ENCODE measurements around the gene ACOXL. TPM values are rescaled to one million over a fixed set of nuclear protein-coding genes. Genes with fewer than 3 reads are reported as not detected.

Gene ACOXL
- total and polyA plus RNA-seq, 2 donors (not counting 3 experiments of a cell fraction or from before 2014, with no cell fraction given): not detected

DNA sequence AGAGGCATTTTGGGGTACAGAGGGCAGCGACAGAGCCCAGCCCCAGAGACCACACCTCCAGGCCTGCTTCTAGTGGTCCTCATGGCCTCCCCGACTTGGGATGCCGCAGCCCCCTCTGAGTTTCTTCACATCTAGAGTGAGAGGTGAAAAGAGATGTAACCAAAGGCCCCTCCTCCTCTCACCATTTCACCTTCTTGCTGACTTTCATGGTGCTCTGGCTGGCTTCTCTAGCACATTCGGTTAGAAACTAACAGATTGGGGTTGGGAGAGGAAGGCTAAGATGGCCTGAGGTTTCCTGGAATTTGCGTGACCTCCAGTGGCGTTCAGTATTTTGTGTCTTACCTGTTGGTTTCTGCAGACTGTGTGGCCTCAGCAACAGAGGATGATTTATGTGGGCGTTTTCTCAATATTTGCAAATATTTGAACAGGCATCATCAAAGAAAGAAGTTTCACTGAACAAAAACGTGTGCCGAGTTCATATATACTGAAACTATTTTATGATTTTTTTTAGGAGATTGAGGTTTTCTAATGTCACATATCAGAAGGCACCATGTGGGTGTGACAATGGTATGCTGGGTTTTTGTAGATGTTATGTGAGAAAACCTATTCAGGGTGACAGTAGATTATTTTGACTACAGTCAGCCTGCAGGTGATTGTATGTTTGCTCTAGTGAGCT lies 318.5 kb downstream of the ACOXL start:
- Histone ChIP-seq H3K4me1 (ENCODE audit: control insufficient read depth, extremely low read depth, insufficient read depth, low read length) (no peaks in the 10 kb centered on the region), H2AFZ (ENCODE audit: low read depth, low read length) (no peak overlapping the region), H3K27ac (ENCODE audit: insufficient read depth, low read depth, low read length) (no peak overlapping the region), H3K9me3 (replicated peaks; ENCODE audit: control insufficient read depth, insufficient read depth, low read length) (no peaks in the 10 kb centered on the region), H3K4me3 (replicated peaks in 1 of 3; ENCODE audit: insufficient read depth in 1 of 3, low read depth in 1 of 3, low read length in 3 of 3) (no peak overlapping the region), H3K4me2 (ENCODE audit: insufficient read depth, low read length) (no peak overlapping the region), H4K20me1 (replicated peaks; ENCODE audit: control insufficient read depth, extremely low read depth, insufficient read depth, low read length) (no peaks in the 10 kb centered on the region), H3K36me3 (ENCODE audit: control insufficient read depth in 2 of 2, extremely low read depth in 1 of 2, insufficient read depth in 2 of 2, low read length in 2 of 2) (no peaks in the 10 kb centered on the region), H3K27me3 (ENCODE audit: control insufficient read depth in 2 of 2, insufficient read depth in 2 of 2, low read length in 2 of 2) (peaks cover 11 to 20% of the 10 kb centered on the region in 2 experiments), H3K9ac (replicated peaks; ENCODE audit: extremely low read depth, insufficient read depth, low read length) (no peak overlapping the region), H3K9me1 (replicated peaks; ENCODE audit: control insufficient read depth, extremely low read depth, insufficient read depth, low read length) (no peaks in the 10 kb centered on the region), H3K79me2 (ENCODE audit: control insufficient read depth, insufficient read depth, low read length) (no peaks in the 10 kb centered on the region)
- POLR2A ChIA-PET: no interaction called here
- no peak for TF ChIP-seq POLR2A (IDR thresholded peaks at IDR 0.05; ENCODE audit: low read depth, low read length)
- CTCF ChIA-PET: no interaction called here
- dilution Hi-C loops (cut with MboI; ENCODE audit: extremely low pct_ligation_motif_present, low sequenced_read_pairs): no loop called here
- no TSS peak for BruUV-seq (replicated peaks)
- no peak for FAIRE-seq
- DNase-seq (ENCODE audit: low read depth, low spot score): no peak
- intact Hi-C loops (cut with micrococcal nuclease): no loop called here

DNA sequence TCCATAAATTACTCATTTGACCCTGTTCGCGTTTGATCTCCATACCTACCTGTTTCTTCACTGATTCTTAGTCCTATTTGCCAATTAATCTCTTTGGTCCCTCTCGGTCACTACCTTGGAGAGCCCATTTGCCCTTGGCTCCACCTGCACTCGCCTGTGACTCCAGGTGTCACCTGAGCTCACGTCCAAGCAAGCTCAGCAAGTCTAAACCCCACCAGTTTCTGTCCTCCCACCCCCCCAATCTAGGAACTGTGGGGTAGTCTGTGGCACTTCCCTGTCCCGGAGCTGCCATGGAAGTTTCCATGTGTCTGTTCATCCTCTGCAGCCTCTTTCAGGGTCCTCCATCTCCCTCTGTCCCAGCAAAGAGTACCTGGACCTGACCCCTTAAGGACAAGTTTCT lies 320.2 kb downstream of the ACOXL start:
- FAIRE-seq (no peak), DNase-seq (ENCODE audit: low read depth, low spot score) (no peak)
- Histone ChIP-seq H4K20me1 (replicated peaks; ENCODE audit: control insufficient read depth, extremely low read depth, insufficient read depth, low read length) (no peaks in the 10 kb centered on the region), H3K9ac (replicated peaks; ENCODE audit: extremely low read depth, insufficient read depth, low read length) (no peak overlapping the region), H3K4me1 (ENCODE audit: control insufficient read depth, extremely low read depth, insufficient read depth, low read length) (no peaks in the 10 kb centered on the region), H3K36me3 (ENCODE audit: control insufficient read depth in 2 of 2, extremely low read depth in 1 of 2, insufficient read depth in 2 of 2, low read length in 2 of 2) (no peaks in the 10 kb centered on the region), H2AFZ (ENCODE audit: low read depth, low read length) (no peak overlapping the region), H3K27me3 (ENCODE audit: control insufficient read depth in 2 of 2, insufficient read depth in 2 of 2, low read length in 2 of 2) (peaks cover 8 to 18% of the 10 kb centered on the region in 2 experiments), H3K79me2 (ENCODE audit: control insufficient read depth, insufficient read depth, low read length) (no peaks in the 10 kb centered on the region), H3K4me2 (ENCODE audit: insufficient read depth, low read length) (no peak overlapping the region), H3K4me3 (replicated peaks in 1 of 3; ENCODE audit: insufficient read depth in 1 of 3, low read depth in 1 of 3, low read length in 3 of 3) (no peak overlapping the region), H3K9me3 (replicated peaks; ENCODE audit: control insufficient read depth, insufficient read depth, low read length) (no peaks in the 10 kb centered on the region), H3K9me1 (replicated peaks; ENCODE audit: control insufficient read depth, extremely low read depth, insufficient read depth, low read length) (no peaks in the 10 kb centered on the region), H3K27ac (ENCODE audit: insufficient read depth, low read depth, low read length) (no peak overlapping the region)
- BruUV-seq (replicated peaks): no TSS peak
- dilution Hi-C loops (cut with MboI; ENCODE audit: extremely low pct_ligation_motif_present, low sequenced_read_pairs) (no loop called here), intact Hi-C loops (cut with micrococcal nuclease) (no loop called here)
- CTCF ChIA-PET: no interaction called here
- POLR2A ChIA-PET: no interaction called here
- TF ChIP-seq POLR2AphosphoS5 (IDR thresholded peaks at IDR 0.05; ENCODE audit: insufficient read depth, low read depth, low read length): no peak
